ENCODE results near the gene MCCC1.

MCCC1 gene

DNA sequence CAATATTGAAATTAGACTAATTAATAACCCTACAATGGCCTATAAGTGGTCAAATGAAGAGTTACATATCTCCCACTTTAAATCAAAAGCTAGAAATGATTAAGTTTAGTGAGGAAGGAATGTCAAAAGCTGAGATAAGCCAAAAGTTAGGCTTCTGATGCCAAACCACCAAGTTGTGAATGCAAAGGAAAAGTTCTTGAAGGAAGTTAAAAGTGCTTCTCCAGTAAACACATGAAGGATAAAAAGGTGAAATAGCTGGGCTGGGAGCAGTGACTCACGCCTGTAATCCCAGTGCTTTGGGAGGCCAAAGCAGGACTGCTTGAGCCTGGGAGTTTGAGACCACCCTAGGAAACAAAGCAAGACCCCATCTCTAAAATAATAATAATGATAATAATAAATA is 72.0 kb downstream of the MCCC1 start:
- H3K27ac ChIP-seq = no peak overlapping the region
- no peak for TF ChIP-seq ZFX (IDR thresholded peaks at IDR 0.05; ENCODE audit: borderline replicate concordance)
- TF ChIP-seq, protein P1, sequence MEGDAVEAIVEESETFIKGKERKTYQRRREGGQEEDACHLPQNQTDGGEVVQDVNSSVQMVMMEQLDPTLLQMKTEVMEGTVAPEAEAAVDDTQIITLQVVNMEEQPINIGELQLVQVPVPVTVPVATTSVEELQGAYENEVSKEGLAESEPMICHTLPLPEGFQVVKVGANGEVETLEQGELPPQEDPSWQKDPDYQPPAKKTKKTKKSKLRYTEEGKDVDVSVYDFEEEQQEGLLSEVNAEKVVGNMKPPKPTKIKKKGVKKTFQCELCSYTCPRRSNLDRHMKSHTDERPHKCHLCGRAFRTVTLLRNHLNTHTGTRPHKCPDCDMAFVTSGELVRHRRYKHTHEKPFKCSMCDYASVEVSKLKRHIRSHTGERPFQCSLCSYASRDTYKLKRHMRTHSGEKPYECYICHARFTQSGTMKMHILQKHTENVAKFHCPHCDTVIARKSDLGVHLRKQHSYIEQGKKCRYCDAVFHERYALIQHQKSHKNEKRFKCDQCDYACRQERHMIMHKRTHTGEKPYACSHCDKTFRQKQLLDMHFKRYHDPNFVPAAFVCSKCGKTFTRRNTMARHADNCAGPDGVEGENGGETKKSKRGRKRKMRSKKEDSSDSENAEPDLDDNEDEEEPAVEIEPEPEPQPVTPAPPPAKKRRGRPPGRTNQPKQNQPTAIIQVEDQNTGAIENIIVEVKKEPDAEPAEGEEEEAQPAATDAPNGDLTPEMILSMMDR (IDR thresholded peaks at IDR 0.05) = no peak

- TF ChIP-seq, protein P1 (IDR thresholded peaks at IDR 0.05) = no peak
- no peak for TF ChIP-seq ZFX (IDR thresholded peaks at IDR 0.05; ENCODE audit: borderline replicate concordance)
Measured at GRCh38 chr3:183022936-183023516, 76.3 kb downstream of the MCCC1 start.

GRCh38 chr3:183018421-183019192 is 80.7 kb downstream of the MCCC1 start:
- TF ChIP-seq, protein P1 (IDR thresholded peaks at IDR 0.05) = no peak
- TF ChIP-seq ZFX (IDR thresholded peaks at IDR 0.05; ENCODE audit: borderline replicate concordance) = no peak

More at GRCh38 chr3:183022936-183023516, 76.3 kb downstream of the MCCC1 start:
- peak overlapping the region; percentile 16; the same call in 1 of the 2 replicates for H3K27ac ChIP-seq

DNA sequence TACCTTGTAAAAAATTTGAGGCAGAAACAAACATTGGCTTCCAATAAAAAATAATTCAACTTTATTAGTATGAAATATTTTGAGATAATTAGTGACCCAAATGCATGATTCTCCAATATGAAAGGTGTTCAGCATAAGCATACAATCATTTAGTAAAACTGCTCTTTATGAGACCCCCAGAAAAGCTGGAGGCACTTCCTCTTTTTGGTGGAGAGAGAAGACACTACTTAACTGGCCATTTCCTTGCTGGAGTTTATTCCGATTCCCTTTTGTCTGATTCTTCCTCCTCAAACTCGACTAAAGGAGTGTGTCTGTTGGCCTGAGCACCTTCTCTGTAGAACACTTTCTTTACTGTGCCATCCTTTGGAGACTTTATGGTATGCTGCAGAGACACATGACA is 84.1 kb downstream of the MCCC1 start:
- TF ChIP-seq ZFX (IDR thresholded peaks at IDR 0.05; ENCODE audit: borderline replicate concordance) = no peak
- TF ChIP-seq, protein P1 (IDR thresholded peaks at IDR 0.05) = no peak
- H3K27ac ChIP-seq = no peak overlapping the region

More at GRCh38 chr3:183018421-183019192, 80.7 kb downstream of the MCCC1 start:
- H3K27ac ChIP-seq = no peak overlapping the region

- no peak overlapping the region for H3K27ac ChIP-seq
- TF ChIP-seq, protein P1 (IDR thresholded peaks at IDR 0.05) = no peak
- TF ChIP-seq ZFX (IDR thresholded peaks at IDR 0.05; ENCODE audit: borderline replicate concordance) = no peak
Measured at GRCh38 chr3:183013856-183014255, 85.4 kb downstream of the MCCC1 start.

GRCh38 chr3:183013074-183013473 is 86.2 kb downstream of the MCCC1 start:
- TF ChIP-seq ZFX (IDR thresholded peaks at IDR 0.05; ENCODE audit: borderline replicate concordance) = no peak
- TF ChIP-seq, protein P1 (IDR thresholded peaks at IDR 0.05) = no peak
- H3K27ac ChIP-seq = no peak overlapping the region

DNA sequence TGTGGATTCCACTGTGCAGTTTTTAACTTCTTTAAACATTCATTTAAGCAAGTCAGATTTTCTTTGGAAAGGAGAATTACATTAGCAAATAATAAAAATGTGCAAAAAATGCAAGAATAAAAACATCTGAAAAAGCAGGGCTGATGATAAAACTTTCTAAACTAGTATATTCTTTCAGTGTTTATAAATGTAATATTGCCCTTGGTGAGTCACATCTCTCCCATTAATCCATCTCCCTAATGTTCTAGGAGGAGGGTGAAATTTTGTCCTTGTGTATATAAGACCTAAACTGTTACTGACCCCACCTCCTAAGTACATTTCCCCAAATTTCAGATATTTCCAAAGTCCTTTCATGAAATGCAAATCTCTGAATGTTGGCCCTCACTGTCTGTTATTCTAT is 90.5 kb downstream of the MCCC1 start:
- TF ChIP-seq, protein P1 (IDR thresholded peaks at IDR 0.05) = no peak
- TF ChIP-seq ZFX (IDR thresholded peaks at IDR 0.05; ENCODE audit: borderline replicate concordance) = no peak
- H3K27ac ChIP-seq = no peak overlapping the region

Measured in 22Rv1 (cell line).